Epidermal melanocyte (primary cell): ENCODE results near the gene SUCLA2.

Source experiments
- DNase-seq: peaks from one replicate; pipeline ENCODE4 v3.0.0; 2011; ENCODE audit warnings: low spot score; ENCODE audit not compliant: insufficient read length

Gene SUCLA2

GRCh38 chr13:47904241-47904640 lies 96.8 kb downstream of the SUCLA2 start:
- no peak for DNase-seq

DNA sequence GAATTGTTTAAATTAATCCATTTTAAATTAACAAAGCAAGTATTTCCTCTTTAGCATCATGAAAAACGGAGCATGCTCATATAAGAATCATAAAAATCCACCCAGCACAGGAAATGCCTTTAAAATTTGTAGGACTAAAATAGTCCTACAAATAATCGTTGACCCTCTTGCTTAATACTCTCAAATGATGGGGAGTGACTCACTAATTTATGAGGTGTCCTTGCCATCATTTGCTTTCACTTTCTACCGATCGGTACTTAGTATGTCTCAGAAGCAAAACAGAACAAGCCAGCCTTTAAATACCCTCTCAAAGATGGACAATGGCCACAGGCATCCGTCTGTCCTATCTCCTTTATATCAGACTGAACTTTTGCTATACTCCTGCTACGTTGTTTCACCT lies 97.2 kb downstream of the SUCLA2 start:
- no peak for DNase-seq

DNA sequence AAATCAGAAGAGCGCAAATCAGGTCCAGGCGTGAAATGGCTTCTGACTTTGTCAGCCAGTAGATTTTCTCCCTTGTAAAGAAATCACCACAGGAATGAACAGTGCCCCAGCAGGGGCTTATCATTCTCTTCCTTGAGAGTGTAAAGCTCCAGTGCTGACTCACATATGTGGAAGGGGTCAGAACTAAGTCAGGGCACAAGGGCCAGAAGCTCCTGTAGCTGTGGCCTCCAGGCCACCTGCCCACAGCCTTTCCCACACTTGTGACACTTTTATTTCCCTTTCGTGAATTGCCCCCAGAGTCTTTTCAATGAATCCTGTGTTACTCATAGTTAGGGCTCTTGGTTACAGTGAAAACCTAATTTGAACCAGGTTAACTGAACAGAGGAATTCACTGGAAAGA lies 99.6 kb downstream of the SUCLA2 start:
- DNase-seq, result no peak

DNA sequence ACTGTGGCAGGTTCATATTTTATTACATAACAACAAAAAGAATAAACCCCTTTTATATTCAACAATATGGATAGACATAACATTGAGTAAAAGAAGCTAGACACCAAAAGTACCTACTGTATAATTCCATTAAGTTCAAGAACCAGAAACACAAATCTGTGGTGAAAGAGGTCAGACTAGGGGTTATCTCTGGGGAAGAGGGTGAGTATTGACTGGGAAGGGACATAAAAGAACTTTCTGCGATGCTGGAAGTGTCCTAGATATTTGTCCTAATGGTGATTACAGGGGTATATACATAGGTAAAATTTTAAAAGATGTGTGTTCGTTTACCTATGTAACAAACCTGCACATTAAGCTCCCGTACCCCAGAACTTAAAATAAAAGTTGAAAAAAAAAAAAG lies 103.0 kb downstream of the SUCLA2 start:
- DNase-seq, result no peak

GRCh38 chr13:47897411-47898050 lies 103.5 kb downstream of the SUCLA2 start:
- no peak for DNase-seq

- no peak for DNase-seq
These were observed 104.5 kb downstream of the SUCLA2 start for GRCh38 chr13:47896546-47896945.

- DNase-seq, result no peak
These were observed 105.0 kb downstream of the SUCLA2 start for GRCh38 chr13:47896111-47896510.

GRCh38 chr13:47893527-47893926 lies 107.5 kb downstream of the SUCLA2 start:
- no peak for DNase-seq
